ENCODE data around the gene SPEF2. TPM values are rescaled to one million over a fixed set of nuclear protein-coding genes. Genes with fewer than 3 reads are reported as not detected.
A peak's percentile ranks its signal among the peaks of the same experiment; 100 is the strongest.

The SPEF2 gene
- total RNA-seq, 2 experiments from 2014 or later, result 5.1 to 6.4 TPM

GRCh38 chr5:35804841-35805240 is 187.2 kb downstream of the SPEF2 start:
- peaks cover 46% of the 10 kb centered on the region for H3K4me1 Mint-ChIP-seq (ENCODE audit: low read depth)
- H3K4me3 Mint-ChIP-seq, result no peak overlapping the region
- H3K27ac Mint-ChIP-seq, result no peak overlapping the region
- H3K9me3 Mint-ChIP-seq (ENCODE audit: insufficient read depth), result no peaks in the 10 kb centered on the region
- no peaks in the 10 kb centered on the region for H3K27me3 Mint-ChIP-seq (ENCODE audit: low read depth)
- DNase-seq, result no peak
- POLR2A ChIA-PET, result interaction anchor here (1.9 kb wide), 1 partner anchor 10 kb away, joined by 4 read pairs; no protein-coding TSS in a partner anchor
- CTCF ChIA-PET, result interaction anchor here (1.0 to 2.6 kb wide), 10 partner anchors 8 to 153 kb away, joined by 3 to 10 read pairs (median 4); no protein-coding TSS in a partner anchor
- no peaks in the 10 kb centered on the region for H3K36me3 Mint-ChIP-seq (ENCODE audit: low read depth)
- no peak for ATAC-seq

- Mint-ChIP-seq H3K36me3 (ENCODE audit: low read depth) (no peaks in the 10 kb centered on the region), H3K27ac (peak overlapping the region; percentile 76), H3K27me3 (ENCODE audit: low read depth) (no peaks in the 10 kb centered on the region), H3K9me3 (ENCODE audit: insufficient read depth) (no peaks in the 10 kb centered on the region), H3K4me1 (ENCODE audit: low read depth) (peaks cover 39% of the 10 kb centered on the region), H3K4me3 (peak overlapping the region; percentile 4)
- ATAC-seq, result peak; percentile 41
- CTCF ChIA-PET, result interaction anchor here (0.8 to 4.3 kb wide), 5 partner anchors 11 to 46 kb away, joined by 3 to 48 read pairs (median 4); partner anchors contain the start of gene IL7R
- no peak for DNase-seq
- POLR2A ChIA-PET, result interaction anchor here (0.6 to 4.3 kb wide), 6 partner anchors 11 to 47 kb away, joined by 3 to 30 read pairs (median 10); partner anchors contain the start of gene IL7R
Observed at GRCh38 chr5:35810601-35811000, 192.9 kb downstream of the SPEF2 start.

GRCh38 chr5:35811108-35811741 is 193.6 kb downstream of the SPEF2 start:
- CTCF ChIA-PET, result interaction anchor here (0.7 to 4.3 kb wide), 7 partner anchors 11 to 65 kb away, joined by 3 to 48 read pairs (median 3); partner anchors contain the start of gene IL7R
- H3K36me3 Mint-ChIP-seq (ENCODE audit: low read depth), result no peaks in the 10 kb centered on the region
- peak overlapping the region; percentile 22 for H3K4me3 Mint-ChIP-seq
- POLR2A ChIA-PET, result interaction anchor here (0.7 to 4.3 kb wide), 5 partner anchors 11 to 46 kb away, joined by 3 to 30 read pairs (median 17); partner anchors contain the start of gene IL7R
- H3K9me3 Mint-ChIP-seq (ENCODE audit: insufficient read depth), result no peaks in the 10 kb centered on the region
- DNase-seq, result peak; percentile 61
- H3K4me1 Mint-ChIP-seq (ENCODE audit: low read depth), result peaks cover 39% of the 10 kb centered on the region
- H3K27ac Mint-ChIP-seq, result peak overlapping the region; percentile 84
- no peaks in the 10 kb centered on the region for H3K27me3 Mint-ChIP-seq (ENCODE audit: low read depth)
- peak; percentile 80 for ATAC-seq

GRCh38 chr5:35813521-35813920 is 195.9 kb downstream of the SPEF2 start:
- ATAC-seq (no peak), DNase-seq (no peak)
- Mint-ChIP-seq H3K27me3 (ENCODE audit: low read depth) (no peaks in the 10 kb centered on the region), H3K4me1 (ENCODE audit: low read depth) (peaks cover 28% of the 10 kb centered on the region), H3K27ac (no peak overlapping the region), H3K9me3 (ENCODE audit: insufficient read depth) (no peaks in the 10 kb centered on the region), H3K36me3 (ENCODE audit: low read depth) (no peaks in the 10 kb centered on the region), H3K4me3 (no peak overlapping the region)
- ChIA-PET POLR2A (interaction anchor here (1.2 to 4.3 kb wide), 4 partner anchors 8 to 44 kb away, joined by 3 to 30 read pairs (median 18); partner anchors contain the start of gene IL7R), CTCF (interaction anchor here (1.1 to 4.3 kb wide), 8 partner anchors 8 to 112 kb away, joined by 3 to 48 read pairs (median 6); no protein-coding TSS in a partner anchor)

- Mint-ChIP-seq H3K36me3 (ENCODE audit: low read depth) (peaks cover 4% of the 10 kb centered on the region), H3K4me3 (no peak overlapping the region), H3K4me1 (ENCODE audit: low read depth) (peaks cover 33% of the 10 kb centered on the region), H3K27ac (no peak overlapping the region), H3K27me3 (ENCODE audit: low read depth) (no peaks in the 10 kb centered on the region), H3K9me3 (ENCODE audit: insufficient read depth) (no peaks in the 10 kb centered on the region)
- POLR2A ChIA-PET, result interaction anchor here (1.3 kb wide), 1 partner anchor 43 kb away, joined by 3 read pairs; no protein-coding TSS in a partner anchor
- no peak for DNase-seq
- peak; percentile 18 for ATAC-seq
- CTCF ChIA-PET, result interaction anchor here (0.7 to 2.2 kb wide), 6 partner anchors 11 to 106 kb away, joined by 3 to 8 read pairs (median 3); no protein-coding TSS in a partner anchor
Observed at GRCh38 chr5:35815089-35815936, 197.7 kb downstream of the SPEF2 start.

- Mint-ChIP-seq H3K4me1 (ENCODE audit: low read depth) (peaks cover 32% of the 10 kb centered on the region), H3K27ac (no peak overlapping the region), H3K9me3 (ENCODE audit: insufficient read depth) (no peaks in the 10 kb centered on the region), H3K36me3 (ENCODE audit: low read depth) (peaks cover 4% of the 10 kb centered on the region), H3K4me3 (no peak overlapping the region), H3K27me3 (ENCODE audit: low read depth) (no peaks in the 10 kb centered on the region)
- POLR2A ChIA-PET, result no interaction called here
- CTCF ChIA-PET, result interaction anchor here (0.9 to 2.2 kb wide), 4 partner anchors 14 to 42 kb away, joined by 3 to 8 read pairs (median 4); no protein-coding TSS in a partner anchor
- DNase-seq (no peak), ATAC-seq (peak; percentile 40)
Observed at GRCh38 chr5:35816881-35817521, 199.3 kb downstream of the SPEF2 start.

- ATAC-seq (no peak), DNase-seq (no peak)
- Mint-ChIP-seq H3K27me3 (ENCODE audit: low read depth) (no peaks in the 10 kb centered on the region), H3K9me3 (ENCODE audit: insufficient read depth) (no peaks in the 10 kb centered on the region), H3K4me3 (no peak overlapping the region), H3K36me3 (ENCODE audit: low read depth) (peaks cover 5% of the 10 kb centered on the region), H3K27ac (no peak overlapping the region), H3K4me1 (ENCODE audit: low read depth) (peaks cover 52% of the 10 kb centered on the region)
- POLR2A ChIA-PET, result interaction anchor here (1.0 to 5.4 kb wide), 2 partner anchors 34 to 51 kb away, joined by 3 to 54 read pairs; no protein-coding TSS in a partner anchor
- CTCF ChIA-PET, result interaction anchor here (0.6 to 5.5 kb wide), 4 partner anchors 25 to 41 kb away, joined by 3 to 47 read pairs (median 5); partner anchors contain the start of gene IL7R
Observed at GRCh38 chr5:35819026-35819425, 201.4 kb downstream of the SPEF2 start.

- ChIA-PET POLR2A (interaction anchor here (0.6 to 5.4 kb wide), 4 partner anchors 22 to 62 kb away, joined by 3 to 54 read pairs (median 4); no protein-coding TSS in a partner anchor), CTCF (interaction anchor here (0.6 to 5.5 kb wide), 11 partner anchors 8 to 169 kb away, joined by 3 to 48 read pairs (median 6); partner anchors contain the start of gene IL7R)
- H3K27ac Mint-ChIP-seq, result no peak overlapping the region
- no peak overlapping the region for H3K4me3 Mint-ChIP-seq
- H3K9me3 Mint-ChIP-seq (ENCODE audit: insufficient read depth), result no peaks in the 10 kb centered on the region
- H3K36me3 Mint-ChIP-seq (ENCODE audit: low read depth), result peaks cover 8% of the 10 kb centered on the region
- H3K27me3 Mint-ChIP-seq (ENCODE audit: low read depth), result no peaks in the 10 kb centered on the region
- DNase-seq, result no peak
- ATAC-seq, result no peak
- peaks cover 58% of the 10 kb centered on the region for H3K4me1 Mint-ChIP-seq (ENCODE audit: low read depth)
Observed at GRCh38 chr5:35819668-35820067, 202.0 kb downstream of the SPEF2 start.

- no peaks in the 10 kb centered on the region for H3K9me3 Mint-ChIP-seq (ENCODE audit: insufficient read depth)
- DNase-seq (no peak), ATAC-seq (no peak)
- H3K4me1 Mint-ChIP-seq (ENCODE audit: low read depth), result peaks cover 69% of the 10 kb centered on the region
- POLR2A ChIA-PET, result interaction anchor here (1.1 to 5.4 kb wide), 4 partner anchors 8 to 39 kb away, joined by 3 to 54 read pairs (median 14); no protein-coding TSS in a partner anchor
- no peaks in the 10 kb centered on the region for H3K27me3 Mint-ChIP-seq (ENCODE audit: low read depth)
- CTCF ChIA-PET, result interaction anchor here (1.0 to 5.5 kb wide), 14 partner anchors 9 to 170 kb away, joined by 3 to 48 read pairs (median 7); partner anchors contain the start of gene IL7R
- peaks cover 13% of the 10 kb centered on the region for H3K36me3 Mint-ChIP-seq (ENCODE audit: low read depth)
- H3K4me3 Mint-ChIP-seq, result no peak overlapping the region
- no peak overlapping the region for H3K27ac Mint-ChIP-seq
Observed at GRCh38 chr5:35820735-35821134, 203.1 kb downstream of the SPEF2 start.

GRCh38 chr5:35821513-35821912 is 203.8 kb downstream of the SPEF2 start:
- no peak for ATAC-seq
- Mint-ChIP-seq H3K27me3 (ENCODE audit: low read depth) (no peaks in the 10 kb centered on the region), H3K4me3 (no peak overlapping the region), H3K4me1 (ENCODE audit: low read depth) (peaks cover 77% of the 10 kb centered on the region), H3K36me3 (ENCODE audit: low read depth) (peaks cover 13% of the 10 kb centered on the region), H3K27ac (peak overlapping the region; percentile 75), H3K9me3 (ENCODE audit: insufficient read depth) (no peaks in the 10 kb centered on the region)
- ChIA-PET CTCF (interaction anchor here (1.0 to 5.5 kb wide), 16 partner anchors 9 to 171 kb away, joined by 3 to 48 read pairs (median 8); partner anchors contain the start of gene IL7R), POLR2A (interaction anchor here (1.1 to 5.4 kb wide), 8 partner anchors 9 to 62 kb away, joined by 3 to 54 read pairs (median 10); partner anchors contain the start of gene IL7R)
- no peak for DNase-seq

All from activated CD8-positive, alpha-beta T cell treated with anti-CD3 and anti-CD28 coated beads, Interleukin-2, amount 10 ng/mL, durations not matched to agents 7 days and 5 days (primary cell).